ENCODE results near the gene COL6A1.
A peak's percentile ranks its signal among the peaks of the same experiment; 100 is the strongest.

The COL6A1 gene

GRCh38 chr21:45981151-45982091, at the start of gene COL6A1:
TSS of gene COL6A1 (plus strand) at chr21:45981770. CDS start at chr21:45981851, 81 bp downstream.
- peak; percentile 32 to 35 for DNase-seq

- no peak for DNase-seq
These were observed 48.6 kb upstream of the COL6A1 start for GRCh38 chr21:45932922-45933502.

- no peak for DNase-seq
These were observed 47.5 kb upstream of the COL6A1 start for GRCh38 chr21:45934085-45934484.

GRCh38 chr21:45934554-45934953, 47.0 kb upstream of the COL6A1 start:
- no peak for DNase-seq

- no peak for DNase-seq
These were observed 45.9 kb upstream of the COL6A1 start for GRCh38 chr21:45935628-45936027.

- DNase-seq, result no peak
These were observed 43.7 kb upstream of the COL6A1 start for GRCh38 chr21:45937721-45938452.

GRCh38 chr21:45938453-45938755, 43.2 kb upstream of the COL6A1 start:
- no peak for DNase-seq

GRCh38 chr21:45938811-45939520, 42.6 kb upstream of the COL6A1 start:
- DNase-seq, result no peak

GRCh38 chr21:45939521-45940045, 42.0 kb upstream of the COL6A1 start:
- DNase-seq, result no peak

GRCh38 chr21:45940091-45940490, 41.5 kb upstream of the COL6A1 start:
- no peak for DNase-seq

GRCh38 chr21:45940621-45941337, 40.8 kb upstream of the COL6A1 start:
- no peak for DNase-seq

GRCh38 chr21:45941338-45941710, 40.2 kb upstream of the COL6A1 start:
- DNase-seq, result no peak

- DNase-seq, result no peak
These were observed 39.6 kb upstream of the COL6A1 start for GRCh38 chr21:45941717-45942546.

- DNase-seq, result no peak
These were observed 38.6 kb upstream of the COL6A1 start for GRCh38 chr21:45942755-45943629.

- no peak for DNase-seq
These were observed 37.7 kb upstream of the COL6A1 start for GRCh38 chr21:45943630-45944540.

- no peak for DNase-seq
These were observed 37.0 kb upstream of the COL6A1 start for GRCh38 chr21:45944601-45945000.

GRCh38 chr21:45945066-45945867, 36.3 kb upstream of the COL6A1 start:
- DNase-seq, result no peak

GRCh38 chr21:45945868-45946210, 35.7 kb upstream of the COL6A1 start:
- DNase-seq, result no peak

Data from stimulated activated CD4-positive, alpha-beta T cell treated with anti-CD3 and anti-CD28 coated beads, Interleukin-2, amount 100 ng/mL, for 48 hours (primary cell).